NCI-H1092 treated with DMSO at 0.1 percent for 48 hours (cell line): Measurements from ENCODE around the gene TBC1D22B.

Source experiments
- DNase-seq: peaks from one replicate; lab custom pipeline; 2025; lab: John Stamatoyannopoulos, UW

TBC1D22B gene

GRCh38 chr6:37239950-37240713 lies 17.4 kb upstream of the TBC1D22B start:
- DNase-seq: peak; percentile 67

DNA sequence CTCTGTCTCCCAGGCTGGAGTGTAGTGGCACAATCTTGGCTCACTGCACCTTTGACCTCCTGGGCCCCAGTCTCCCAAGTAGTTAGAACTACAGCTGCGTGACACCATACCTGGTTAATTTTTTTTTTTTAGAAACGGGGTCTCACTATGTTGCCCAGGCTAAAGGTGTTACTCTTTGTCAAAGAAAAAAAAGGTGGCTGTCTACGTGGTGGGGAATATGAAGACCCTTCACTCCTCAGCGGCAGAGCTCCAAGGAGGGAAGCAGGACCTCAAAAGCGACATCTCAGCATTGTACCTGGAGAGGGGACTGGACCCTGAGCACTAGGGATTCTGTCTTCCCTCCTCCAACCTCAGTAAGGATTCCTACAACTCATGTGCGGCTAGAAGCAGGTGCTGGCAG lies 16.4 kb upstream of the TBC1D22B start:
- no peak for DNase-seq

DNA sequence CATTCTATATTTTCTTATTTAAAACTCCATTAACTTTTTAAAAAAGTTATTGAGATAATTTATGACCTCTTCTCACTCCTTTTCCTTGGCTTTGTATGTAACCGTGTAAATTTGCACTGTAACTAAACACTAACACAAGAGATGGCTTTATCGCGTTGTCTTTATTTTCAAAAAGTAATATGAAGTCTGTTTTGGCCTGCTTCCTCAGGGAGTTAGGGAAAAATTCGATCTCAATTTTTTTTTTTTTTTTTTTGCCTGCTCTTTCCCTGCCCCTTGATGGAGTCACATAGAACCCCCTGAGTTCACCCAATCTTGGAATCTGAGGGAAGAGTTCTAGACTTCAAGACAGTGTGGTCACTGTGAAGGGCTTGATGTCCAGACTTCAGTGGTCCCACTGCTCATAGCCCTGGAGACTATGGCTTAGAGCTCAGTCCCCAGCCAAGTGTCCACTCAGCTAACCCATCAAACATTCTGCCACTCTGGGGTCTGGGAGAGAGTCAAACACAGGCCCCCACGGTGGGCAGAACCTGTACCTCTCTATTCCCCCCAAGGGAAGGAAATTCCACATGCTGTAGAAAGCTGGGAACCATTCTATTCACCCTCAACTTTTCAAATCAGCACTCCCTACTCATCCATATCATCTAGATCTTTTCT lies 15.7 kb upstream of the TBC1D22B start:
- DNase-seq: no peak

- no peak for DNase-seq
Measured at GRCh38 chr6:37242429-37243052, 15.0 kb upstream of the TBC1D22B start.

DNA sequence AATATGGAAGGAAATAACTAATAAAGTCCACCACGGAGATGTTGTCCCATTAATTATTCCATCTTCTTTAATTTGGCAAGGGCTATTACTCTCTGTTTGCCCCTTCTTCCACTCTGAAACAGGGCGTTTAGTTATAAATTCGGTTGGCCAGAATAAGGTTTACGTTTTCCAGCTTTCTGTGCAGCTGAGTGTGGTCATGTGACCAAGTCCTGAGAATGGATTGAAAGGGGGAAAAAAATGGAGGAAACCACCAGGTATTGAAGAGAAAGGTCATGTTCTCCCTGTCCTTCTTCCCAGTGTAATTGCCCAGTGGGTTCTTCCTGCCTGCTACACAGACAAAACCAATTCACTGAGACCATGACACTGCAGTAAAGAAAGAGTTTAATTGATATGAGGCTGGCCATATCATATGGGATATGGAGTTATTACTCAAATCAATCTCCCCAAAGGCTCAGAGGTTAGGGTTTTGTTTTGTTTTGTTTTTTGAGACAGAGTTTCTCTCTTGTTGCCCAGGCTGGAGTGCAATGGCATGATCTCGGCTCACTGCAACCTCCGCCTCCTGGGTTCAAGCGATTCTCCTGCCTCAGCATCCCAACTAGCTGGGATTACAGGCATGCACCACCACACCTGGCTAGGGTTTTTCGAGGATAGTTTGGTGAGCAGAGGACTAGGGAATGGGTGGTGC lies 14.3 kb upstream of the TBC1D22B start:
- no peak for DNase-seq

- DNase-seq: no peak
Measured at GRCh38 chr6:37243816-37244370, 13.7 kb upstream of the TBC1D22B start.

GRCh38 chr6:37244430-37245310 lies 12.9 kb upstream of the TBC1D22B start:
- DNase-seq: peak; percentile 80

DNA sequence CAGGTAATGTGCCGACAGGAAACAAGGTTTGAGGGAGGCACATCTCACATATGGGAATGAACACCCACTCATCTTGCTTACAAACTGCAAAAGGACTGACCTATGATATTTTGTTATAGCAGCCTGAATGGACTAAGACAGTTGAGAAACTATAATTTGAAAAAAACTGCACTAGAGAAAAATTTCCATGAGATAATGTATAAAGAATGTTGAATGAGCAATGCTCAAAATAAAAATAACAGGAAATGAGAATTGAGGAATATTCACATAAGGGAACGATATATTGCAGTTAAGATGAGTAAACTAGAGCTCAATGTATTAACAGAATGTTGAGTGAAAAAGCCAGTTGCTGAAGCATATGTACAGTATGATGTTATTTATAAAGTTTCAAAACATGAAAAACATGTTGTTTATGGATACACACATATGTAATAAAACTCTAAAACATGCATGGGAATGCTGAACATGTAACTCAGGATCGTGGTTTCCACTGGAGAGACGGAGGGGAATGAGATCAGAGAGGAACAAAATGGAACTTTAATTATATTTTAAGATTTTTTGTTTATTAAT lies 6.3 kb upstream of the TBC1D22B start:
- no peak for DNase-seq

- no peak for DNase-seq
Measured at GRCh38 chr6:37253486-37254007, 4.0 kb upstream of the TBC1D22B start.

GRCh38 chr6:37254881-37255280 lies 2.7 kb upstream of the TBC1D22B start:
- no peak for DNase-seq

DNA sequence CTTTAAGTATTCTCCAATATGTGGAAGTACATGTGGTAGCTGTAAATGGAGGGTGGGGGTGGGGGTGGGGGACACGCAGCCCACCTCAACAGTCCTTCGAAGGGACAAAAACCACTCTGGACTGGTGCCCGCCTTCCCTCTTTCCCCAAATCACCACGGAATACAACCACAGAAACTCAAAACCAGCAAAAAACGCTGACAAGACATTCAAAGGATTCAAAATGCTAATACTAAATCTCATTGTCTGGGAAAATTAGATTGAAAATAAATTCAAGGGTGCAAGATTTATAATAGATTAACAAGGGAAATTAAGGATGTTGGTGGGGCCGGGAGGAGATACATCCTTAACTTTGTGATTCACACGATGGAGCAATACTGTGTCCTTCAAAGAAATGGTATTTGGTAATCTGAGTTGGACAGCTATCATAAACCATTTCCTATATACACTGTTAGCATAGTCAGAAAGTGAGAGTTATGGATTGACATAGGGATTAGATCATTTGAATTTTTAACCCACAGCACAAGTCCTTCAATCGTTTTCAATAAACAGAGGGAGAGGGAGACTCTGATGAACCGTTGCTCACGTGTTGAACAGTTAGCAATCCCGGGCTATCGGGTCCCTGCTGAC lies 766 bp upstream of the TBC1D22B start:
- no peak for DNase-seq

- no peak for DNase-seq
Measured at GRCh38 chr6:37257320-37257633, 295 bp upstream of the TBC1D22B start.

GRCh38 chr6:37258405-37259105 lies 983 bp downstream of the TBC1D22B start:
- DNase-seq: no peak

DNA sequence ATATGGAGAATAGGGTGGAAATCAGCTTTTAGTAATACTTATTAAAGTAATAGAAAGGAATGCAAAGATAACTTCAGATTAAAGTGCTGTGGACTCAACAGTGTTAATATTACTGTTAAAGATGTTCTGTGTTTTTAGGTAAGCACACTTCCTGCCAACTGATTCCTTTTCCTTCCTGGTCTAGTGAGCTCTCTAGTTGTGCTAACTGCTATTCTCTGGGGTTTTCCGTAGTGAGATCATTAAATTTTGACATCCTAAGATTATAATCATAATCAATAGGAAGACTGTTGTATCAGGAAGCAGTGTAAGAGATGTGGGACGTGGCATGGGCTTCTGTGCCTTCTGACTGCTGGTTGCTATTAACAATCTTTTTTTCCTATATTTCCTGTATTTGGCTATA lies 1.6 kb downstream of the TBC1D22B start:
- no peak for DNase-seq

GRCh38 chr6:37260040-37260439 lies 2.5 kb downstream of the TBC1D22B start:
- no peak for DNase-seq

GRCh38 chr6:37260444-37260843 lies 2.9 kb downstream of the TBC1D22B start:
- no peak for DNase-seq

- no peak for DNase-seq
Measured at GRCh38 chr6:37261198-37261597, 3.6 kb downstream of the TBC1D22B start.

- peak; percentile 3 for DNase-seq
Measured at GRCh38 chr6:37262446-37263026, 5.0 kb downstream of the TBC1D22B start.

DNA sequence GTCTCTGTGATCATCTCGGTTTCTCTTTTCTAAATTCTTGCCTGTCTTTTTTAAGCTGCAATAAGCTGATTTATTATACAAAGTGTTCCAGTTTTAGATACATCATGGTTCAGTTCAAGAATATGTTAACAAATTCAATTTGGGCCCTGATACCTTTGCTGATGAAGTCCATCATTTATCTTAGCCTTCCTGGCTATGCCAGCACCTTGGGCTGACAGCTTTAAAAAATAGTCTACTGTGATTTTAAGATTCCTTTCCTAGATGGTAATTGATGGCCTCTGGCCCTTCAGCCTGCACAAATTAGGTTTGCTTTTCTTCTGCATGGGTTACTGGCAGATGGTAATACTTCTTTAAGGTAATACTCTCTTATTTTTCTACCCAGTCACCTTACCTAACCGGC lies 7.4 kb downstream of the TBC1D22B start:
- no peak for DNase-seq
